AG04449 (cell line): ENCODE results near the gene SLC17A9.

Experiments
- CTCF ChIA-PET: fragments of 350-600 bp; formaldehyde crosslinking; extraction: SDS; loops from one replicate; lab custom pipeline; 2021; ENCODE audit warnings: antibody characterized with exemption; lab: Yijun Ruan, JAX
- POLR2A ChIA-PET: fragments of 400-600, 350-600 bp; formaldehyde crosslinking; extraction: SDS; loops from one replicate; lab custom pipeline; 2020; ENCODE audit warnings: antibody characterized with exemption, inconsistent platforms; lab: Yijun Ruan, JAX
- DNase-seq: peaks from one replicate; pipeline ENCODE4 v3.0.0-alpha.2; 2010; ENCODE audit warnings: low read depth, low spot score
- H3K4me3 ChIP-seq: 2 replicates; pipeline ENCODE4 v1.5.1; 2011; ENCODE audit warnings: low read depth, mild to moderate bottlenecking, control low read depth, low read length
- TF ChIP-seq, protein P1 (sequence below): IDR thresholded peaks from one replicate; pipeline ENCODE4 v1.5.1; 2011; ENCODE audit warnings: mild to moderate bottlenecking, moderate library complexity, low read length, control low read depth, inconsistent platforms; ENCODE audit not compliant: insufficient read depth; ENCODE audit errors: missing control alignments

The SLC17A9 gene

GRCh38 chr20:62913043-62913630, 39.4 kb upstream of the SLC17A9 start:
- no peak overlapping the region for H3K4me3 ChIP-seq
- no peak for DNase-seq
- POLR2A ChIA-PET = interaction anchor here (0.6 kb wide), 1 partner anchor 506 kb away, joined by 3 read pairs; the partner anchor contains the start of gene CABLES2
- TF ChIP-seq, protein P1, sequence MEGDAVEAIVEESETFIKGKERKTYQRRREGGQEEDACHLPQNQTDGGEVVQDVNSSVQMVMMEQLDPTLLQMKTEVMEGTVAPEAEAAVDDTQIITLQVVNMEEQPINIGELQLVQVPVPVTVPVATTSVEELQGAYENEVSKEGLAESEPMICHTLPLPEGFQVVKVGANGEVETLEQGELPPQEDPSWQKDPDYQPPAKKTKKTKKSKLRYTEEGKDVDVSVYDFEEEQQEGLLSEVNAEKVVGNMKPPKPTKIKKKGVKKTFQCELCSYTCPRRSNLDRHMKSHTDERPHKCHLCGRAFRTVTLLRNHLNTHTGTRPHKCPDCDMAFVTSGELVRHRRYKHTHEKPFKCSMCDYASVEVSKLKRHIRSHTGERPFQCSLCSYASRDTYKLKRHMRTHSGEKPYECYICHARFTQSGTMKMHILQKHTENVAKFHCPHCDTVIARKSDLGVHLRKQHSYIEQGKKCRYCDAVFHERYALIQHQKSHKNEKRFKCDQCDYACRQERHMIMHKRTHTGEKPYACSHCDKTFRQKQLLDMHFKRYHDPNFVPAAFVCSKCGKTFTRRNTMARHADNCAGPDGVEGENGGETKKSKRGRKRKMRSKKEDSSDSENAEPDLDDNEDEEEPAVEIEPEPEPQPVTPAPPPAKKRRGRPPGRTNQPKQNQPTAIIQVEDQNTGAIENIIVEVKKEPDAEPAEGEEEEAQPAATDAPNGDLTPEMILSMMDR = no peak
- CTCF ChIA-PET = interaction anchor here (0.9 to 11.8 kb wide), 4 partner anchors 12 to 26 kb away, joined by 3 to 189 read pairs (median 4); partner anchors contain the start of gene DIDO1

- H3K4me3 ChIP-seq = no peak overlapping the region
- no peak for DNase-seq
- ChIA-PET CTCF (interaction anchor here (1.3 to 11.8 kb wide), 2 partner anchors 14 to 27 kb away, joined by 4 to 189 read pairs; no protein-coding TSS in a partner anchor), POLR2A (no interaction called here)
- TF ChIP-seq, protein P1 = no peak
These were observed 38.1 kb upstream of the SLC17A9 start for GRCh38 chr20:62914436-62914835.

DNA sequence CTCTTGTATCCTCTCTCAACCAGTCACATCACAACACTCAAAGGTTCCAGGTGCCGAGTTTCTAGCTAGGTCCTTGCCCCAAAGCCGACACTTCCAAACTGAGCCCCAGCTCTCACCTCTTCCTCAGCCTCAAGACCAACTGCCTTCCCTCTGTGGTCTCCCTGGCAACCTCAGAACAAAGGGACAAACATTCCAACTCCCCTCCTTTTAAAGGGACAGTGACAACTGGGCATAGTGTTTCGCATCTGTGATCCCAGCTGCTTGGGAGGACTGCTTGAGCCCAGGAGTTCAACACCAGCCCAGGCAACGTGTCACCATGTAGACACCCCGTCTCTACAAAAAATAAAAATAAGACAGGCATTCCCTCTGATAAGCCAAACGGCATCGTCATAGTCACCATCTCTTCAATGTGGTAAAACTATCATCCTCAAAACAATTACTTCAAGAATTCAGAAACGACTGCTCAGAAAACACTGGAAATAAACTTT, 37.5 kb upstream of the SLC17A9 start:
- no peak for DNase-seq
- POLR2A ChIA-PET = no interaction called here
- CTCF ChIA-PET = interaction anchor here (1.3 to 11.8 kb wide), 3 partner anchors 12 to 28 kb away, joined by 4 to 189 read pairs (median 39); partner anchors contain the start of gene DIDO1
- no peak overlapping the region for H3K4me3 ChIP-seq
- TF ChIP-seq, protein P1 = no peak

DNA sequence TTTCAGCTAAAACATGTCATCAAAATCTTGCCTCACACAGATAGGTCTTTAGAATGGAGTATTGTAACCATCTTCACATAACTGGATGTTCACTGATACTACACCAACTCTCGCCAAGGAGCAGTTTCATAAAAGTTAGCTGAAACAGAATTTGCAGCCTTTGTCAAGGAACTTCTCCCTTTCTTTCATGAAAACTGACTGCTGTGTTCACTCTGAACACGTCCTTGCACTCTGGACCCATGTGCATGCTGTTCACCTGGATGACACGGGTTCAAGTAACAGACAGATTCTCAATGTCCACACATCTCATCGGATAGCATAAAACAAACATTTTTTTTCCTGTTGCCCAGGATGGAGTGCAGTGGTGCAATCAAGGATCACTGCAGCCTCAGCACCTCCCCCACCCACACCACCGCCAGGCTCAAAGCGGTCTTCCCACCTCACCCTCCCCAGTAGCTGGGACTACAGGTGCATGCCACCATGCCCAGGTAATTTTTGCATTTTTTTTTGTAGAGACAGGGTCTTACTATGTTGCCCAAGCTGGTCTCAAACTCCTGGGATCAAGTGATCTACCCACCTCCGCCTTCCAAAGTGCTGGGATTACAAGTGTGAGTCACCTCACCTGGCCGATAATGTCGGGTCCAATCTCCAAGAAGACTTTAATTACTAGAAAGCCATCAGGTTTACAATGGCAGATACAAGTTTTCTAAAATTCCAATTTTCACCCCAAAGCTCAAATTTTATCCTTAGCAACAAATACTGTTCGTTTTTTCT, 35.6 kb upstream of the SLC17A9 start:
- DNase-seq = no peak
- TF ChIP-seq, protein P1 = no peak
- H3K4me3 ChIP-seq = no peak overlapping the region
- CTCF ChIA-PET = interaction anchor here (0.7 to 11.8 kb wide), 8 partner anchors 9 to 126 kb away, joined by 3 to 189 read pairs (median 4); partner anchors contain the start of gene DIDO1
- POLR2A ChIA-PET = no interaction called here

DNA sequence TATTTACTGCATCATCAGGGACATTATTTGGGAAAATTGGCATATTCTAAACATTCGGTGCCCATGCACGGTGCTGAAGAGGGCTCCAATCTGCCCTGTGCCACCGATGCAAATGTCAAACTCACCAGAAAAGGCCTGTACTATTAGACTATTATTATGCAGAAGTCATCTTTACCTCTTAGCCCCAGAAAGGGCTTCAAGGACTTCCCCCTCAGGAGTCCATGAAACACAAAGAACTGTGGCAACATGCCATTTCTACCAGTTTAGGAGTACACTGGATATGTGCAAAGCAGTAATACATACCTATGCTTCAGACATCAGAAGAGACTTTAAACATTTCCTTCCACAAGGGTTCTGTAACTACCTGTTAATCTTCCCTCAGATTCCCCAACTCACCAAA, 34.8 kb upstream of the SLC17A9 start:
- no peak overlapping the region for H3K4me3 ChIP-seq
- POLR2A ChIA-PET = no interaction called here
- DNase-seq = no peak
- CTCF ChIA-PET = interaction anchor here (0.9 to 11.8 kb wide), 7 partner anchors 9 to 126 kb away, joined by 3 to 189 read pairs (median 4); partner anchors contain the start of gene DIDO1
- TF ChIP-seq, protein P1 = no peak
